NT2/D1 (cell line): ENCODE measurements around the gene LRRC23.

ENCODE experiments used
- SUZ12 ChIP-seq: IDR thresholded peaks from 2 replicates; pipeline ENCODE4 v1.6.1; 2011; ENCODE audit not compliant: insufficient read length, insufficient read depth; ENCODE audit errors: extremely low read depth
- YY1 ChIP-seq: IDR thresholded peaks from 2 replicates; pipeline ENCODE4 v1.6.1; 2011; ENCODE audit not compliant: insufficient read length, insufficient read depth
- ZNF274 ChIP-seq: IDR thresholded peaks from 2 replicates; pipeline ENCODE4 v1.6.1; 2011; ENCODE audit warnings: mild to moderate bottlenecking, low read depth, low read length

DNA sequence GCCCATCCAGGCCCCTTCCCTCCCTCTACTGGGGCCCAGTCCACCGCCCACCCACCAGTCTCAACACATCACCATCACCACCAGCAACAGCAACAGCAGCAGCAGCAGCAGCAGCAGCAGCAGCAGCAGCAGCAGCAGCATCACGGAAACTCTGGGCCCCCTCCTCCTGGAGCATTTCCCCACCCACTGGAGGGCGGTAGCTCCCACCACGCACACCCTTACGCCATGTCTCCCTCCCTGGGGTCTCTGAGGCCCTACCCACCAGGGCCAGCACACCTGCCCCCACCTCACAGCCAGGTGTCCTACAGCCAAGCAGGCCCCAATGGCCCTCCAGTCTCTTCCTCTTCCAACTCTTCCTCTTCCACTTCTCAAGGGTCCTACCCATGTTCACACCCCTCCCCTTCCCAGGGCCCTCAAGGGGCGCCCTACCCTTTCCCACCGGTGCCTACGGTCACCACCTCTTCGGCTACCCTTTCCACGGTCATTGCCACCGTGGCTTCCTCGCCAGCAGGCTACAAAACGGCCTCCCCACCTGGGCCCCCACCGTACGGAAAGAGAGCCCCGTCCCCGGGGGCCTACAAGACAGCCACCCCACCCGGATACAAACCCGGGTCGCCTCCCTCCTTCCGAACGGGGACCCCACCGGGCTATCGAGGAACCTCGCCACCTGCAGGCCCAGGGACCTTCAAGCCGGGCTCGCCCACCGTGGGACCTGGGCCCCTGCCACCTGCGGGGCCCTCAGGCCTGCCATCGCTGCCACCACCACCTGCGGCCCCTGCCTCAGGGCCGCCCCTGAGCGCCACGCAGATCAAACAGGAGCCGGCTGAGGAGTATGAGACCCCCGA, 32.2 kb downstream of the LRRC23 start:
- TF ChIP-seq YY1 (no peak), SUZ12 (no peak), ZNF274 (no peak)
